Middle frontal gyrus (tissue), 1 donor: Measurements from ENCODE around the gene ELFN2.
"Not testable (repeated sequence)": the region's sequence is repeated elsewhere in the genome, so short reads cannot be mapped to it uniquely, and the experiment has no call there.

Experiments
- DNase-seq: peaks from one replicate; pipeline ENCODE4 v3.0.0-alpha.2; 2015; ENCODE audit warnings: low spot score; ENCODE audit errors: extremely low spot score

Gene ELFN2

GRCh38 chr22:37411655-37412054, 15.6 kb downstream of the ELFN2 start:
- no peak for DNase-seq

GRCh38 chr22:37410174-37411055, 16.9 kb downstream of the ELFN2 start:
- no peak for DNase-seq

- no peak for DNase-seq
These were observed 17.7 kb downstream of the ELFN2 start for GRCh38 chr22:37409459-37410050.

GRCh38 chr22:37409031-37409430, 18.2 kb downstream of the ELFN2 start:
- DNase-seq = no peak

GRCh38 chr22:37407856-37408255, 19.4 kb downstream of the ELFN2 start:
- no peak for DNase-seq

GRCh38 chr22:37406441-37407235, 20.6 kb downstream of the ELFN2 start:
- no peak for DNase-seq

GRCh38 chr22:37404091-37404490, 23.2 kb downstream of the ELFN2 start:
- no peak for DNase-seq

- DNase-seq = no peak
These were observed 23.9 kb downstream of the ELFN2 start for GRCh38 chr22:37403267-37403960.

- no peak for DNase-seq
These were observed 25.1 kb downstream of the ELFN2 start for GRCh38 chr22:37402184-37402506.

GRCh38 chr22:37401401-37402183, 25.7 kb downstream of the ELFN2 start:
- no peak for DNase-seq

- no peak for DNase-seq
These were observed 26.6 kb downstream of the ELFN2 start for GRCh38 chr22:37400719-37401118.

GRCh38 chr22:37399457-37399856, 27.8 kb downstream of the ELFN2 start:
- not testable (repeated sequence) for DNase-seq

GRCh38 chr22:37397226-37397625, 30.1 kb downstream of the ELFN2 start:
- DNase-seq = no peak

GRCh38 chr22:37396488-37397084, 30.7 kb downstream of the ELFN2 start:
- DNase-seq = no peak

GRCh38 chr22:37394341-37394740, 32.9 kb downstream of the ELFN2 start:
- DNase-seq = no peak

- no peak for DNase-seq
These were observed 33.5 kb downstream of the ELFN2 start for GRCh38 chr22:37393746-37394145.

- DNase-seq = no peak
These were observed 34.5 kb downstream of the ELFN2 start for GRCh38 chr22:37392721-37393328.

- no peak for DNase-seq
These were observed 35.6 kb downstream of the ELFN2 start for GRCh38 chr22:37391702-37392101.

- no peak for DNase-seq
These were observed 37.2 kb downstream of the ELFN2 start for GRCh38 chr22:37390075-37390474.

GRCh38 chr22:37388538-37388937, 38.7 kb downstream of the ELFN2 start:
- DNase-seq = no peak
